HG03095 (cell line): ENCODE data around the gene PCED1A.
A peak's percentile ranks its signal among the peaks of the same experiment; 100 is the strongest.

Experiments
- ATAC-seq: cut with Tn5 transposase; IDR thresholded peaks from one replicate; pipeline ENCODE4 v1.9.1; 2021; ENCODE audit warnings: moderate library complexity; ENCODE audit not compliant: unreplicated experiment

Gene PCED1A, protein sequence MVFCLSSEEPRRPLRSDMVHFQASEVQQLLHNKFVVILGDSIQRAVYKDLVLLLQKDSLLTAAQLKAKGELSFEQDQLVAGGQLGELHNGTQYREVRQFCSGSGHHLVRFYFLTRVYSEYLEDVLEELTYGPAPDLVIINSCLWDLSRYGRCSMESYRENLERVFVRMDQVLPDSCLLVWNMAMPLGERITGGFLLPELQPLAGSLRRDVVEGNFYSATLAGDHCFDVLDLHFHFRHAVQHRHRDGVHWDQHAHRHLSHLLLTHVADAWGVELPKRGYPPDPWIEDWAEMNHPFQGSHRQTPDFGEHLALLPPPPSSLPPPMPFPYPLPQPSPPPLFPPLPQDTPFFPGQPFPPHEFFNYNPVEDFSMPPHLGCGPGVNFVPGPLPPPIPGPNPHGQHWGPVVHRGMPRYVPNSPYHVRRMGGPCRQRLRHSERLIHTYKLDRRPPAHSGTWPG

DNA sequence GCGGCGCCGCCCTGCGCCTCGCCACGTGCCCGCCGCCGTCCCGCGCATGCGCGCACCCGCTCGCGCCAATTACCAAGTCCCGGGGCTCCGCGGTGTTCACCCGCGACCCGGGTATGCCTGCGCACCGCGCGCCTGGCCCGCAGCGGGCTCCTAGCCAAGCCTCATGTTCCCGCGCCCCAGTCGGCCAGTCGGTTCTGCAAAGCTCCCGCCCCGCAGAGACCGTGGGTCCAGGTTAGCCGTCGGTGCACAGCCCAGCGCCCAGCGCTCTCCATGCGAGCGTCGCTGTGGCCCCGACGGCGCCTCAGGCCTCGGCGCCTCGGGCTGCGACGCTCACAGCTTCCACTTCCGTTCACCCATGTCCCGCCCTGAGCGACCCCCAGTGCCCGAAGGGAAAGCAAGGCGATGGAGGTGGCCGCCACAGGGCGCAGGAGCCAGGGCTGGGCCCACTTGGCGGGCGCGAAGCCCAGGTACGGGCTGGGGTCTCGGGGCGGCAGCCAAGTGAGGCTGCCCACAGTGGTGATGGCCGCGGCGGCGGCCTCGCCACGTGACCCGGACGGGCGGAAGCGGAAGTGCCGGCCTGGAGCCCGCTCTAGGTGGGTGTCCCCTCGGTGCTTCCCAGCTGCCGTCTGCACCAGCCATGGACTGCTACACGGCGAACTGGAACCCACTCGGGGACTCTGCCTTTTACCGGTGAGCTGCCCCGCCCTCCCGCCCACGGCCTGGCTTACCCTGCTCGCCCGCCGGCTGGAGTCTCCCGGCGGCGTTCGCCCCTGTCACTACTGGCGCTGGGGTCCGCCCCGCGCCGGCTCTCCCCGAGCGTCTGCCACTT, at the start of gene PCED1A, which contains the start of gene VPS16:
TSS of gene PCED1A (minus strand) at position 518 of the 829 bp plus-strand sequence. CDS start 743 bp downstream, outside the sequence.
TSS of gene VPS16 (plus strand) at position 608 of the 829 bp plus-strand sequence. CDS start at position 638, 30 bp downstream.
- ATAC-seq: peak; percentile 95

- no peak for ATAC-seq
Measured at GRCh38 chr20:2889797-2890196, 49.3 kb upstream of the PCED1A start.

DNA sequence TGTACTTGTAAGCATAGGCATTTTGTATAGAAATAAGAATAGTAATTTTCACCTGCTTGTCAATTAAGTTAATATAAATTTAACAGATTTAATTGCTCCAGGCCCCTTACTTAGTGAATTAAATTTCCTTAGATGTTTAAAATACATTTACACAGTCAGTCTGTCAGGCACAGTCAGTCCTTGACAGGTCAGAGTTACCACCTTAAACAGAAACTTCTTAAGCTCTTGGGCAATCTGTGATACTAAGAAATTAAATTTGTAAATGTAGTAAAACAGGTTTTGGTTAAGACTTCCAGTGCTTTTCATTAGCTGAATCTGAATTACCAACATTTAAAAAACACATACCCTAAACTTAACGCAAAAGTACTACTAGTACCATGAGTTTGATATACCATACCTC, 48.8 kb upstream of the PCED1A start:
- no peak for ATAC-seq

DNA sequence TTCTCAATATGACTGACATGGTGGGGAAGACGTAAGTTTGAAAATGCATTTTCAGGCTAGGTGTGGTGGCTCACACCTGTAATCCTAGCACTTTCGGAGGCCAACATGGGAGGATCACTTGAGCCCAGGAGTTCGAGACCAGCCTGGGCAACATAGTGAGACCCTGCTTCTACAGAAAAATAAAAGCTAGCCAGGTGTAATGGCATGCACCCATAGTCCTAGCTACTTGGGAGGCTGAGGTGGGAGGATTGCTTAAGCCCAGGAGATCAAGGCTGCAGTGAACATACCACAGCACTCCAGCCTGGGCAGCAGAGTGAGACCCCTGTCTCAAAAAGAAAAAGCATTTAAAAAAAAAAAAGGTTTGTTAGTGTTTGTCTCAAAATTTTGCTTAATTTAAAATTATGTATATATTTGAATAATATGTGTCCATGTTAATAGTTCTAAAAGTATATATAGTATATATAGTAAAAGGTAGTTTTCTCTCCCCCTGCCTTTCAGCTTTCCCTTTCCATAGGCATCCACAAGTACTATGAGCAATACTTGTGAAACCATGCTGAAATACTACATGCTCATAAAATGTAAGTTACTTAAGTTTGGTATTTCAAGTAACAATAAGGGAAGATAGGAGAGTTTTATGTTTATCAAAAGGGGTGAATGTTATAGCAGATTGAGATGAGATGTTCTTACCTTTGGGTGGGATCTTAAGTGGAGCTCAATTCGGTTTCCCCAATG, 47.9 kb upstream of the PCED1A start:
- no peak for ATAC-seq

- no peak for ATAC-seq
Measured at GRCh38 chr20:2887715-2888114, 47.3 kb upstream of the PCED1A start.

DNA sequence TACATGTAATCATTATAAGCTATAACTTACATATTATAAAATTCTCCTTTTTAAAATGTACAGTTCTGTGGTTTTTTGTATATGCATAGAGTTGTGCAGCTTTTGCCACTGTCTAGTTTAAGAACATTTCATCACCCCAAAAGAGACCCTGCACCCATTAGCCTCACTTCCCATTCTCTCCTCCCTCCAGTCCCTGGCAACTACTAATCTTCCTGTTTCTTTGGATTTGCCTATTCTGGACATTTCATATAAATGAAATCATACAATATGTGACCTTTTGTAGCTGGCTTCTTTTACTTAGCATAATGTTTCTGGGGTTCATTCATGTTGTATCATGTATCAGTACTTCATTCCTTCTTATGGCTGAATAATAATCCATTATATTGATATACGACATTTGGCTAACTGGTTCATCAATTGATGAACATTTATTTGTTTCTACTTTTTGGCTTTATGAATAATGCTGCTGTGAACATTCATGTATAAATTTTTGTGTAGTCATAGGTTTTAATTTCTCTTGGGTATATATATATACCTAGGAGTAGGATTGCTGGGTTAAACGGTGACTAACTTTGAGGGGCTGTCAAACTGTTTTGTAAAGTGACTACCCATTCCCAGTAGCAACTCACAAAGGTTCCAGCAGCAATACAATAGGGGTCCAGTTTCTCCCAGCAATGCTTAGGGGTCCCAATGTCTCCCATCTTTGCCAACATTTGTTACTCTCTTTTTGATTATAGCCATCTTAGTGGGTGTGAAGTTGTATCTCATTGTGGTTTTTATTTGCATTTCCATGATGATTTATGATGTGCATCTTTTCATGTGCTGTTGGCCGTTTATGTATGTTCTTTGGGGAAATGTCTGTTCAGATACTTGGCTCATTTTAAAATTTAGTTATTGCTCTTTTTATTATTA, 43.5 kb upstream of the PCED1A start:
- no peak for ATAC-seq

- ATAC-seq: no peak
Measured at GRCh38 chr20:2880650-2881049, 40.2 kb upstream of the PCED1A start.

- ATAC-seq: no peak
Measured at GRCh38 chr20:2879146-2879545, 38.7 kb upstream of the PCED1A start.

DNA sequence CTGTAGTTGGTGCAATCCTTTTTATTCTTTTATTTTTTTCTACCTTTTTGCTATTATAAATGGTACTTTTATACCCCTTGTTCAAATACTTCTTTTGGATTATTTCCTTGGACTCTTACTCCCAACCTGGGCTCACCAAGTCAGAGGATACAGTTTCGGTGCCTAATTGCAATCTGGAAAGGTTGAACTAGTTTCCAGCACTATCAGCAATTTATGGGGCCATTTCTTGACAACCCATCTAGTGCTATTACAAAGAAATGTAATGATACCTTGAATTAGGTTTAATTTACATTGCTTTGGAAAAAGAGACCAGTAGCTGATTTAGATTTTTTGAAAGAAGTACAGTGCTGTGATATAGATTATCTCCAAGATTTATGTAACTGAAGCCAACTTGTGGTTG, 38.1 kb upstream of the PCED1A start:
- ATAC-seq: no peak

DNA sequence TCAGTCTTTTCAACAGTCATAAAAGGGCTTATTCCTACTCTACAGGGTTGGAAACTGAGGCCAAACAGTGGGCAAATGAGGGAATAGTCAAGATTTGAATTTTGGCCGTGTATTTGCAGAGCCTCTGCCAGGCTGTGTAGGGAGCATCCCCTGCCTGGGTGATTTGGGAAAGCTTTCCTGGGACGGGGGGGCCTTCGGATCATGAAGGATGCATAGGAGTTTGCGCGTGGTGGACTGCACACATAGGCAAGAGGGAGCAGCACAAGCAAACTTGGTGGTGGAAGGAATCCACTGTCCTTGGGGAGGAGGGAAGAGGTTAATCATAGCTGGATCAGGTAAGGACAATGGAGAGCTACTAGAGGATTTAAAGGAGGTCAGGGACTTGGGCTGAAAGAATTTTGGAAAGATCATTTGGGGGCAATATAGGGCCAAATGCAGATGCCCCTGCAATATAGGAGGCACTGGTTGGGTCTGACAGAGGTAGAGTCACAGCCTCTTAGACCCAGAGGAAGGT, 35.3 kb upstream of the PCED1A start:
- ATAC-seq: no peak

- no peak for ATAC-seq
Measured at GRCh38 chr20:2874456-2874855, 34.0 kb upstream of the PCED1A start.

GRCh38 chr20:2873747-2874041, 33.2 kb upstream of the PCED1A start:
- ATAC-seq: peak; percentile 37

- peak; percentile 89 for ATAC-seq
Measured at GRCh38 chr20:2873010-2873746, 32.7 kb upstream of the PCED1A start, which contains the start of gene PTPRA. TSS of gene PTPRA (plus strand) at chr20:2873481. CDS start at chr20:2964278, 90,797 bp downstream.

DNA sequence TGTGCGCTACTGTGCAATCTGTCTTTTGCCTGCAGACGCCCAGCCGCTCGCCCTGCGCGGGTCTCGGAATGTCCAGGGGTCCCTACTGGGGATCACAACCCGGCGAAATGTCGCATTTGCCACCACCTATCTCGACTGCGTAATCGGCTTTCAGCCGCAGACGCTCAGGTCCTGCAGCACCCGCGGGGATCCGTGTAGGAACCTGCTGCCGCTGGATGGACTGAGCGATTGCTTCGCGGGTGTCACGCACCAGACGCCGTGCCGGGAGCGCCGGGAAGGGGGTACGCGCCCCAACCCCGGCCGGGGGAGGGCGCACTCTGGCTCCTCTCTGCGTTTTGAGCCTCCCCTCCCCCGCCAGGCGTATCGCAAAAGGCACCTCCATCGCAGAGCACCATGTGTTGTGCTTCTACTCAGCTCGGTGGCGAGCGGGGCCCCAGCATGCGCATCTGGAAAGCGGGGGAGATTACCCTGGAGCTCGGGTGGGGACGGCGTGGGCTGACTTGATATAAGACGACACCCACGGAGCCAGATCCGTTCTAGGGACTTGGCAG, 32.1 kb upstream of the PCED1A start:
- ATAC-seq: peak; percentile 29

DNA sequence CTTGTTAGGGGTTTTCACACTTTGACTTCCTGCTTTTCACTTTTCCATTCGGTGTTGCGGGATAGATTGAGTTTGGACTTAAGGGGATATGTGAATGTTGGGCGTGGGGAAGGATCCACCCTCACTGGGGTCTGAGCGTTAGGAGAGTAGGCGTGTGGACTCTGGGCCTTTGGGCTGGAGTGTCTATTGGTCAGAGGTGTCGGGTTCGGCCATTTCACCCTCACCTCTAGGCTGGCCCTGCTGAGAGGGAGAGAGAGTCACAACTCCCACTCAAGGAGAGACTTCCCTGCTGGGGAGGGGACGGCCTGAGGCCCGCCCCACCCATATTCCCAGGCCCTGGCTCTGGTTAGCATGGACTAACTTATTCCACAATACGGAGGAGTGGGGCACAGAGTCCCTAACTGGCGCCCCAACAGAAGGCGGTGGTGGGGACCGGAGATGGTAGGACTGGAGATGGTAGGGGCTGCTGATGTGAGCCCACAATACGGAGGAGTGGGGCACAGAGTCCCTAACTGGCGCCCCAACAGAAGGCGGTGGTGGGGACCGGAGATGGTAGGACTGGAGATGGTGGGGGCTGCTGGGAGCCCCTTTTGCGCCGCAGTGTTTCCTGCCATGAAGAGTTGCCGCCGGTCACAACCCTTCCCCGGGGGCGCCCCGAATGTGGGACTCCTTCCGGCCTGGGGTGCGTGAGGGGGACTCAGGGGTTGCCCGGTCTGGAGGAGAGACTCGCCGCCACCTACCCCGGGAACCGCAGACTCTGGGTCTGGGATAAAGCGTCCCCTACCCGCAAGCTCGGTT, 31.4 kb upstream of the PCED1A start:
- ATAC-seq: no peak

DNA sequence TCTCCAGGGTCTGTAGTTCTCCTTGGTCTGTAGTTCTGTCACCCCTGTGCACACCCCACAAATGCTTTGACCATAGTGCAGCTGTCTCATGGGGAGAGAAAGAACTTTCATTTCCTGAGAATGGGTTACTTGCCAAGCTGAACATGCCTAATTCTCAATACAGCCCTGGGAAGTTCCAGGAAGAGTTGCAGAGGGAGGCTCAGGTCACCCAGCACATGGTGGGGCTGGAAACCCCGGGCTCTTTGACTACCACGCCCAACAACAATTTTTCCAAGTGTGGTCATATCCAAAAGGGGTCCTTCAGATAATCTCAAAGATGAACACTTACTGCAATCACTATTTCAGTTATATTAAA, 30.6 kb upstream of the PCED1A start:
- no peak for ATAC-seq

DNA sequence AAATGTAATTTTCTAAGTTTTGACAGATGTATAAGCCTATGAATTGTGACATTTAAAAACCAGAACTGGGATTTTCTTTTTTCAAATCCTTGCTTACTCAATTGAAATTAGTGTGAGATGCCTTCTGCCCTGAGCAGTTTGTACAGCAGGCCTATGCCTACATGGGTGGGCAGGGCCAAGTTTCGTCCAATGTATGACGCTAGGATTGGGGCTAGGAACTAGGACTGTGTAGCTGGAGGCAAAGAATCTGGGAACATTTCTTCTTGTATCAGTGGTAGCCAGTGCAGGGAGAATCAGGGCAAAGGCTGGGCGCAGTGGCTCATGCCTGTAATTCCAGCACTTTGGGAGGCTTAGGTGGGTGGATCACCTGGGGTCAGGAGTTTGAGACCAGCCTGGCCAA, 28.9 kb upstream of the PCED1A start:
- no peak for ATAC-seq
